Stimulated activated CD8-positive, alpha-beta memory T cell treated with anti-CD3 and anti-CD28 coated beads, Interleukin-15, amount 100 ng/mL, for 4 hours (primary cell): Measurements from ENCODE around the gene GPR149.
"Not testable (repeated sequence)": the region's sequence is repeated elsewhere in the genome, so short reads cannot be mapped to it uniquely, and the experiment has no call there.

Source experiments
- DNase-seq, 2 donors: peaks; one replicate each; pipeline ENCODE4 v3.0.0-alpha.2; 2020; ENCODE audit warnings: low read depth in 2 of 2

GPR149 gene, protein sequence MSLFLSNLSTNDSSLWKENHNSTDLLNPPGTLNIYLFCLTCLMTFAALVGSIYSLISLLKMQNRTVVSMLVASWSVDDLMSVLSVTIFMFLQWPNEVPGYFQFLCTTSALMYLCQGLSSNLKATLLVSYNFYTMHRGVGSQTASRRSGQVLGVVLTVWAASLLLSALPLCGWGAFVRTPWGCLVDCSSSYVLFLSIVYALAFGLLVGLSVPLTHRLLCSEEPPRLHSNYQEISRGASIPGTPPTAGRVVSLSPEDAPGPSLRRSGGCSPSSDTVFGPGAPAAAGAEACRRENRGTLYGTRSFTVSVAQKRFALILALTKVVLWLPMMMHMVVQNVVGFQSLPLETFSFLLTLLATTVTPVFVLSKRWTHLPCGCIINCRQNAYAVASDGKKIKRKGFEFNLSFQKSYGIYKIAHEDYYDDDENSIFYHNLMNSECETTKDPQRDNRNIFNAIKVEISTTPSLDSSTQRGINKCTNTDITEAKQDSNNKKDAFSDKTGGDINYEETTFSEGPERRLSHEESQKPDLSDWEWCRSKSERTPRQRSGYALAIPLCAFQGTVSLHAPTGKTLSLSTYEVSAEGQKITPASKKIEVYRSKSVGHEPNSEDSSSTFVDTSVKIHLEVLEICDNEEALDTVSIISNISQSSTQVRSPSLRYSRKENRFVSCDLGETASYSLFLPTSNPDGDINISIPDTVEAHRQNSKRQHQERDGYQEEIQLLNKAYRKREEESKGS

GRCh38 chr3:154430014-154430413, at the start of gene GPR149:
GPR149 (minus strand) TSS chr3:154430190; CDS start chr3:154429615, 575 bp downstream.
- DNase-seq: no peak

- no peak for DNase-seq
These were observed 43.8 kb upstream of the GPR149 start for GRCh38 chr3:154473769-154474168.

DNA sequence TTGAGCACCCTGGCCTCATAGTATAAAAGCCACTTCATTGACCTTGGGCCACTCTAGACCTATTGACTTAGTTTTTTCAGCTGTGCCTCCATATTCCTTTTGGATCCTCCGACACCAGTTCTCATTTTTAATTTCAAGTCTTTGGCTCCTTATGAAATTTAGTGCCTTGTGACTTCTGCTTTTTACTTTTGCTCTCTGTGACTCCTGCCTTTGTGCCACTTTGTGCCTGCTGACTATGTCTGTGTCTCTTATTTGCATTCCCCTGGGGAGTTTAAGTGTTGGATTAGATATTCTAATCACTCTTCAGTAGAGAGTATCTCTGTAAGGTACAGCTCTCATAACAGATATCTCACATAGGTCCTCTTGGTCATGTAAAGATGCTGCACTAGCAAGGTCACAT, 39.6 kb upstream of the GPR149 start:
- no peak for DNase-seq

DNA sequence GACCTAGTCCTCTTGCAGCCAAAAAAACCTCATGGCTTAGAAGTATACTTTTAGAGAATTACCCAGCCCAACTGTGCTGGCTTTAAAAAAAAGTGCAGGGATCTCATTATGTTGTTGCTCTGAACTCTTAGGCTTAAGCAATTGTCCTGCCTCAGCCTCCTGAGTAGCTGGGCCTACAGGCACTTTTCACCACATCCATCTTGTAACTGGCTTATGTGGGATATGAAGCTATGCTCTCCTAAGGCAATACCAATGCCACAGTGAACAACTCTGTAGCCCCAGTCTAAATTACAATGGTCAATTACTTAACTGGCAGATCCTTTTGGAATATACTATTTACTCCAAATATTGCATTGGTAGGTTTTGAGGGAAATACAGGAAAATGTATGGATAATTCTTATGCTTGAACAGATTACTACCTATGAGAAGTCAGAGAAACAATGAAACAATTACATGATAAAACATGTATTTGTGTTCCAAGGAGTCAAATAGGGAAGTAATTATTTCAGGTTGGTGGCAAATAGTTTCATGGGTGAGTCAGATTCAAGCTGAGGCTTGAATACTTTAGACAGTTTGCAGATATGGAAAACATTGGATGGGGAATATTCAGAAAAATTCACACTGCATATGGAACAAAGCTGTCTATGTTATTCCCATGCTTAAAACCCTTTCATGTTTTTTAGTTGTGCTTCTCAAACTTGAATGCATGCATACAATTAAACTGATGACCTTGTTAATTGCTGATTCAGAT, 34.6 kb upstream of the GPR149 start:
- no peak for DNase-seq

- DNase-seq: no peak
These were observed 28.6 kb upstream of the GPR149 start for GRCh38 chr3:154458560-154458959.

- not testable (repeated sequence) for DNase-seq
These were observed 9.1 kb upstream of the GPR149 start for GRCh38 chr3:154439081-154439480.

GRCh38 chr3:154431043-154431442, 1.1 kb upstream of the GPR149 start:
- DNase-seq: no peak

- DNase-seq: no peak
These were observed 1.4 kb downstream of the GPR149 start for GRCh38 chr3:154428286-154429206.

DNA sequence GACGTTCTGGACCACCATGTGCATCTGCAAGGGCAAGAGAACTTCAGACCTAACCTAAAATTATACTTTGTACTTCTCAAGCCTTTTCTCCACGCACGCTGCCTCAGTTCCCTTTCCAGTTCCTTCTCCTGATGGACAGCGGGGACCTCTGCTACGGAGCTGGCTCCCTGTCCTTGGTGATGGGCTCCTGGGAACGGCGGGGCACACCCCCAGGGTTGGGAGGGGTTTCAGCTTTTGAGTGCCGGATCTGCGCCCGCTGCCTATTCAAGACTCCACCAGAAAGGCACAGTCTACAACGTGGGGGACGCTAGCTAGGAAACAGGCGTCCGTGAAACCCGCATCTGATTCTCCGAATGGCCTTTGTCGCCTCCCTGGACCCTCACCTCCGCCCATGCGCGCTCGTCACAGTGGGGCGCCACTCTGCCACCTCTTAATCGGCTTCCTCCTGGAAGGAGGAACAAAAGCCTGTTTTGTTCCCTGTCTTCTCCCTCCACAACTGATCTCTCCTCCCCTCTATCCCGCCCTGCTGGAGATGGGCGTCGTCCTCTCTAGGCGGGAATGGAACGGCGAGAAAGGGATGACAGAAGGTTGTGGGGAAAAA, 2.2 kb downstream of the GPR149 start:
- DNase-seq: no peak

DNA sequence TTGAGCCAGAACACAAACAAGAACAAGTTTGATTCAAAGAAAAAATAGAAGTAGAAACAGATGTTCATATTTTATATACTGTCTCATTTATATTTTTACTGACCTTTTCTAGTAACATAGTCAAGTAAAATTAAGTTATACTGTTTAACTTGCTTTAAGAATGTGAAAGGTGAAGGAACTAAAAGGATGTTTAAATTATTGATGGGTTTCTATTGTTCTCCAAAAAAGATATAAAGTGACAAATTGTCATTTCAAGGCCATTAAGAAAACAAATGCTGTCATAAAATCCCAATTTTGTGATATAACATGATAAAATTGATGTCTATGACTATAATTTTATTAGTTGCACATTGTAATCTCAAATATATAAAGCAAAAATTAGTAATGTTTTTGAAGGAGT, 7.3 kb downstream of the GPR149 start:
- no peak for DNase-seq

DNA sequence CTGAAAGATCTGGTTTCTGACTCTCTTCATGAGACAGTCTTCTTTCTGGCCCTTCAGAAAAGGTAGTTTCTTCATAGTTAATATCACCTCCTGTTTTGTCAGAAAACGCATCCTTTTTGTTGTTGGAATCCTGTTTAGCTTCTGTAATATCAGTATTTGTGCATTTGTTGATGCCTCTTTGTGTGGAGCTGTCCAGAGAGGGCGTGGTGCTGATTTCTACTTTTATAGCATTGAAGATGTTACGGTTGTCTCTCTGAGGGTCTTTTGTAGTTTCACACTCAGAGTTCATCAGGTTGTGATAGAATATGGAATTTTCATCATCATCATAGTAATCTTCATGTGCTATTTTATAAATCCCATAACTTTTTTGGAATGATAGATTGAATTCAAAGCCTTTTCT, 8.9 kb downstream of the GPR149 start:
- no peak for DNase-seq

DNA sequence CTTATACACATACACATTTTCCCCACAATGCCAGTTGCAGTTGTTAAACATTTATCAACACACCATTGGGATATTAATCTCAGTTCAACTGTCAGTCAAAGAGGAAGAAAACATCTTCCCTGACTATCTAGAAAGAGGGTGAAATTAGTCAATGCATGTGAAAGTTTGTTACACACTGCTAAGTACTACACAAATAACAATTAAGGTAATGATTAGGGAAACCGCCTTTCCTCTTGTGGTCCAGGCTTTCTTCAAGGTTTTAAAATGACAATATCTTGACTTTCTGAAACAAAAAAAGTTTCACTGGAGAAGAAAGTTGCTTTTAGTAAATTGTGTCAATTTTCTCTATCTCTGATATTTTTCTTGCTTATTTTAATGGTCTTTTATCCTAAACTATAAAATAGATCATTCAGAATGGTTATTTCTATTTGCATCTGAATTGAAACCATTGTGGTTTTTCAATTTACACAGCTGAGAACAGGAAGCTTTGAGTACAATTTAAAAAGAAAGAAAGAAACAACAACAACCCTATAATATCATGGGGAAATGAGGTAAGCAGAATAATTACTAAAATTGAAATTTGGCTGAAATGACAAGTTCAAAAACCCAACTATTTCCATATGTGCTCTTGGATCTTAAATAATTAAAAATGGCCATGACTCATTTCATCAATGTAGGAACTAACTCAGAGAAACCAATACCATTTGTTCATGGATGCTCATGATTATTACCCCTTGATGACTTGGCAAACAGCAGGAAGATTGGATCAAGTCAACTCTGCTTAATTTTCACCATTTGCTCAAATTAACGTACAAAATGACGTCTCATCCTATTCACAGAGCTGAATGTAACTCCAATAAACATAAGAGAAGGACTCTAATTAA, 31.7 kb downstream of the GPR149 start:
- no peak for DNase-seq

DNA sequence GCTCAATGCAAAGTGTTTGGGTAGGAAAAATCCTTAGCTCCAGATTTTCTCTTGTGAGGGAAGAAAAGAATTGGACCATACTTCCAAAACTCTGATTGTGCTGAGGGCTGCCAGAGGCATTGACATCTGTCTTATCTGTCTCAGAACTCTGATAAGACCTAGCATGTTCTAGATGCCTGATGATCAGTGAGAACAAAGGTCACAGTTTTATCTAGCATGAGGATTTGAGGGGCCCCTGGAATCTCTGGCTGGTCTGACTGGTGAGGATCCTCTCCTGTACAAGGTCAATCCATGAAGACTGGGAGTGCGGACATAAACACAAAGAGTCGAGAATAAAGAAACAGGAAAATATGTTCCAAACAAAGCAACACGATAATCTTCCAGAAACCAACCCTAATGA, 40.1 kb downstream of the GPR149 start:
- no peak for DNase-seq

- no peak for DNase-seq
These were observed 45.5 kb downstream of the GPR149 start for GRCh38 chr3:154384479-154384878.

DNA sequence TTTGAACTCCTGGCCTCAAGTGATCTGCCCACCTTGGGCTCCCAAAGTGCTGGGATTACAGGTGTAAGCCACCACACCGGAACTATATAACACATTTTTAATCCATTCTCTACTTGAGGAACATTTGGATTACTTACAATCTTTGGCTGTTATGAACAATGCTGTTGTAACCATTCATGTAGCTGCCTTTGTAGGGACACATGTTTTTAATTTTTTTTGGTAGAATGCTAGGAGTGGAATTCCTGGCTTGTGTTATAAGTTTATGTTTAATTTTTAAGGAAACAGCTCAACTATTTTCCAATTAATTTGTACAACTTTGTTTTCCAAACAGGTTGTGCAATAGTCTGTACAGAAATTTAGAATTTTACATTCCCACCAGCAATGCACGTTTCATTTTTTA, 51.7 kb downstream of the GPR149 start:
- no peak for DNase-seq

DNA sequence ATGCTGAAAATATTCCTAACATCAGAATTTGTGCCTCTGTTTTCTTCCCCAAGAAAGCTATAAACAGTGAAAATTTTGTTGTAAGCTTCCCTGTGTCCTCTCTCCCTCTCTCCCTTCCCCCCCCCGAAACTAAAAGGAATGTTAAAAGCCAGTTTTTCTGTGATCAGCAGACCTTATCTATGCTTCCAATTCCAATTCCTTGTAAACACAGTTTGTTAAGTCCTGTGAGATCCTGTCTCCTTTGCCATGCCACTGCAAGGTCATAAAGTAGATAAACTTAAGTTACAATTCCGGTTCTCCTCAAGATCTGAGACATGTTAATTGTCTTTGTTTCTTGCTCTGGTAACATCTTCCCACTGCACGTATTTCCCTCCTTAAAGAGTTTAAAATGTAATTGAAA, 62.8 kb downstream of the GPR149 start:
- no peak for DNase-seq

DNA sequence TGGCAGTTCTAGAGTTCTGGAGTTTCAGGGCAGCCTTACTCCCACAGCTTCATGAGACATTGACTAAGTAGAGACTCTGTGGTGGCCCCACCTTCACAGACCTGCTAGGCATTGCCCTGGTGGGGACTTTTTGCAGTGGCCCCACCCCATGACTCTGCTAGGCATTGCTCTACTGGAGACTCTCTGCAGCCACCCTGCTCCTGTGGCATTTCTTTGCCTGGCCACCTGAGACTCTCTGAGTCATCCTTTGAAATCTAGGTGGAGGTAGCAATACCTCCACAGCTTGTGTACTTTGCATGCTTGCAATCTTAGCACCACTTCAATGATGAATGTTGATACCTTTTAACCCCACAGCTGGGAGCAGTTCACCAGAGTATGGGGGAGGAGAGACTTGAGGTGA, 65.1 kb downstream of the GPR149 start:
- DNase-seq: no peak

- no peak for DNase-seq
These were observed 68.9 kb downstream of the GPR149 start for GRCh38 chr3:154361099-154361498.

DNA sequence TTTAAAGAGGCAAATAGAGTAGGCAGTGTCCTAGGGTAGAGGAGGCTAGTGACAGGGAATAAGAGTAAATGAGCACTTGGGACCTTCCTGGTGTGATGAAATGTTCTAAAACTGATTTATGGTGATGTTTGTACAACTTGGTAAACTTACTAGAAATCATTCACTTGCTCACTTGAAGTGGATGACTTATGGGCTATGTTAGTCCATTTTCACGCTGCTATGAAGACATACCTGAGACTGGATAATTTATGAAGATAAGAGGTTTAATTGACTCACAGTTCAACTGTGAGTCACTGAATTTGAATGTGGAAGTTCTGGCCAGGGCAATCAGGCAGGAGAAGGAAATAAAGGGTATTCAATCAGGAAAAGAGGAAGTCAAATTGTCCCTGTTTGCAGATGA, 74.0 kb downstream of the GPR149 start:
- no peak for DNase-seq

DNA sequence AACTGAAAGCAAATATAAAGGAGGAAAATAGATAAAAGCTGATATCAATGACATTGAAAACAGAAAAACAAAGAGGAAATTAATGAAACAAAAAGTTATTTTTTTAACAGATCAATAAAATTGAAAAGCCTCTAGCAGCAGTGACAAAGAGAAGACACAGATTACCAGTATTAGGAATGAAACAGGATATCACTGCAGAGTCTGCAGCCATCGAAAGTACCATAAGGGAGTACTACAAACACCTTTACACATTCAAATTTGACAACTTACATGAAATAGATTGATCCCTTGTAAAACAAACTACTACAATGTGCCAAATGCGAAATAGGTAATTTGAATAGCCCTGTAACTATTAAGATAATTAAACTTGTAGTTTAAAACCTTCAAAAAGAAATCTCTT, 80.8 kb downstream of the GPR149 start:
- DNase-seq: no peak
